ENCODE measurements around the gene LPP.

LPP gene

DNA sequence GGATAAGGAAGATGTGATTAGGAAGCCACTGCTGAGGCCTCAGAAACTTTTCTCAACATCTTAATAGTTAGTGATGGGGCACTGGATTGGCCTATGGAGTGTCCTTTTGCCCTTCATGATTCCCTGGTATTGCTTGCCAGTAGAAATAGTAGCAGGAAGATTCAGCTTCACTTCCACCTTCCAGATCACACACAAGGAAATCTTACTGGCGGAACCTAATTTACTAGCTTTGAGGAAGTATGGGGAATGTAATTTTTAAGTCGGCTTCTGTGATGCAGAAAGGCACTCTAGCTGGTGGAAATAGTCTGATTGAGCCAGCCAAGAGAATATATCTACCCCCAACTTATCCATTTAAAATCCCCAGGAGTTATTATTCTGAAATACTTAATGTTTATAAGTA lies 46.5 kb downstream of the LPP start:
- Histone ChIP-seq H3K27me3 (ENCODE audit: insufficient read depth, poor library complexity, severe bottlenecking) (no peaks in the 10 kb centered on the region), H3K9me3 (ENCODE audit: severe bottlenecking) (no peaks in the 10 kb centered on the region), H3K4me1 (ENCODE audit: insufficient read depth, poor library complexity, severe bottlenecking) (peaks cover 12% of the 10 kb centered on the region), H3K36me3 (ENCODE audit: low read depth) (no peaks in the 10 kb centered on the region), H3K27ac (ENCODE audit: poor library complexity, severe bottlenecking) (no peak overlapping the region), H3K4me3 (ENCODE audit: severe bottlenecking) (no peak overlapping the region)
- no peak for DNase-seq (ENCODE audit: low spot score)
- TF ChIP-seq, protein P1, sequence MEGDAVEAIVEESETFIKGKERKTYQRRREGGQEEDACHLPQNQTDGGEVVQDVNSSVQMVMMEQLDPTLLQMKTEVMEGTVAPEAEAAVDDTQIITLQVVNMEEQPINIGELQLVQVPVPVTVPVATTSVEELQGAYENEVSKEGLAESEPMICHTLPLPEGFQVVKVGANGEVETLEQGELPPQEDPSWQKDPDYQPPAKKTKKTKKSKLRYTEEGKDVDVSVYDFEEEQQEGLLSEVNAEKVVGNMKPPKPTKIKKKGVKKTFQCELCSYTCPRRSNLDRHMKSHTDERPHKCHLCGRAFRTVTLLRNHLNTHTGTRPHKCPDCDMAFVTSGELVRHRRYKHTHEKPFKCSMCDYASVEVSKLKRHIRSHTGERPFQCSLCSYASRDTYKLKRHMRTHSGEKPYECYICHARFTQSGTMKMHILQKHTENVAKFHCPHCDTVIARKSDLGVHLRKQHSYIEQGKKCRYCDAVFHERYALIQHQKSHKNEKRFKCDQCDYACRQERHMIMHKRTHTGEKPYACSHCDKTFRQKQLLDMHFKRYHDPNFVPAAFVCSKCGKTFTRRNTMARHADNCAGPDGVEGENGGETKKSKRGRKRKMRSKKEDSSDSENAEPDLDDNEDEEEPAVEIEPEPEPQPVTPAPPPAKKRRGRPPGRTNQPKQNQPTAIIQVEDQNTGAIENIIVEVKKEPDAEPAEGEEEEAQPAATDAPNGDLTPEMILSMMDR (IDR thresholded peaks at IDR 0.05; ENCODE audit: poor library complexity, severe bottlenecking), result no peak
- no peak for ATAC-seq (ENCODE audit: low read depth)

DNA sequence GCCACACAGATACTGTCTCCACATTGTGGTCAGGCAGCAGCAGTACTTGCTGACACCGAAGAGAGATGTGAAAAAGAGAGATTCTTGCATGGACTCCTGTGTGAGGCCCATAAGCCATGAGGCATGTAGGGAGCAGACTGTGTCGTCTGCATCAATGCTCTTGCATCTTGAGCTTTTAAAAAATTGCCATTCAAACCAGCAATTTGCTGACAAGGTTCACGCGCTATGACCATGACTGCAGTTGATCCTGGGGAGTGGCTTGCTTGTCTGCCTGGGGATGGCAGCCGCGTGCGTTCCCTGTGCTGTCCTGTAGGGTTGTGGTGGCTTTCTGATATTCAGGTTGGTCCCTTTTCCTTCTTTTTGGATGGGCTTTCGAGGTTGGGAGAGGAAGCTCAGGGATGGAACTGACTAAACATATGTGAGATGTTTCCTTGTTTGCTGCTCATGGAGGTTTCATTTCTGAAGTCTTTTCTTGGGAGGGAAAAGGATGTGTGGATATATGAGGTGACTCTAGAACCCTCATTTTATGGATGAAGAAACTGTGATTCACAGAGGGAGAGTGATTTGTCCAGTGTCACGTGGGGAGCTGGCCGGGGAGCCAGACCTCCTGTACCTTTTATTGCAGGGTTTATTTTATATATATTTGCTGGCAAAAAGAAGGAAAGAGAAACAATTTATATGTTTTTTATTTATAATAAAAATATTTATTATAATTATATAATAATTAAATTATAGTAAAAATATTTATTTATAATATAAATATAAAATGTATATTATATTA lies 48.6 kb downstream of the LPP start:
- ATAC-seq (ENCODE audit: low read depth), result no peak
- TF ChIP-seq, protein P1 (IDR thresholded peaks at IDR 0.05; ENCODE audit: poor library complexity, severe bottlenecking), result no peak

DNA sequence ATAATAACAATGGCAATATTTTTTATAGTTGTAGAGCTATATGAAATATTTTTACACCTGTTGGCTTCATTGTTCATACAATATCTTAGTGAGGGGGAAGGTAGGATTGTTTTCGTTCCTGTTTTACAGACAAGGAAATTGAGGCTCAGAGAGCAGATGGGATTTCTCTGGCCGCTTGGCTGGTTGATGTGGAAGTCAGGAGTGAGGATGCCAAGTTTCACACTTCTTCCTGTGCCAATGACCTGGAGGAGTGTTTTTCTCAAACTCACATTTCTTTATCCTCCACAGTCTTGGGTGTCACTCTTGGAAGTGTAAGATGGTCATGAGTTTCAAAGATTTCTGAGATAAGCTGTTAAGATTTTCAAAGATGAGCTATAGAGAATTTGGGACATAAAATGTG lies 50.6 kb downstream of the LPP start:
- TF ChIP-seq, protein P1 (IDR thresholded peaks at IDR 0.05; ENCODE audit: poor library complexity, severe bottlenecking), result no peak
- H3K4me1 ChIP-seq (ENCODE audit: insufficient read depth, poor library complexity, severe bottlenecking), result no peaks in the 10 kb centered on the region
- H3K9me3 ChIP-seq (ENCODE audit: severe bottlenecking), result no peaks in the 10 kb centered on the region
- DNase-seq (ENCODE audit: low spot score) (no peak), ATAC-seq (ENCODE audit: low read depth) (no peak)
- H3K27me3 ChIP-seq (ENCODE audit: insufficient read depth, poor library complexity, severe bottlenecking), result no peaks in the 10 kb centered on the region
- no peaks in the 10 kb centered on the region for H3K36me3 ChIP-seq (ENCODE audit: low read depth)
- H3K27ac ChIP-seq (ENCODE audit: poor library complexity, severe bottlenecking), result no peak overlapping the region
- H3K4me3 ChIP-seq (ENCODE audit: severe bottlenecking), result no peak overlapping the region

More for the DNA sequence above, 48.6 kb downstream of the LPP start:
- H3K27ac ChIP-seq (ENCODE audit: poor library complexity, severe bottlenecking), result no peak overlapping the region
- H3K27me3 ChIP-seq (ENCODE audit: insufficient read depth, poor library complexity, severe bottlenecking), result no peaks in the 10 kb centered on the region
- H3K4me1 ChIP-seq (ENCODE audit: insufficient read depth, poor library complexity, severe bottlenecking), result no peaks in the 10 kb centered on the region
- no peaks in the 10 kb centered on the region for H3K9me3 ChIP-seq (ENCODE audit: severe bottlenecking)
- DNase-seq (ENCODE audit: low spot score), result no peak
- H3K36me3 ChIP-seq (ENCODE audit: low read depth), result no peaks in the 10 kb centered on the region
- H3K4me3 ChIP-seq (ENCODE audit: severe bottlenecking), result no peak overlapping the region

DNA sequence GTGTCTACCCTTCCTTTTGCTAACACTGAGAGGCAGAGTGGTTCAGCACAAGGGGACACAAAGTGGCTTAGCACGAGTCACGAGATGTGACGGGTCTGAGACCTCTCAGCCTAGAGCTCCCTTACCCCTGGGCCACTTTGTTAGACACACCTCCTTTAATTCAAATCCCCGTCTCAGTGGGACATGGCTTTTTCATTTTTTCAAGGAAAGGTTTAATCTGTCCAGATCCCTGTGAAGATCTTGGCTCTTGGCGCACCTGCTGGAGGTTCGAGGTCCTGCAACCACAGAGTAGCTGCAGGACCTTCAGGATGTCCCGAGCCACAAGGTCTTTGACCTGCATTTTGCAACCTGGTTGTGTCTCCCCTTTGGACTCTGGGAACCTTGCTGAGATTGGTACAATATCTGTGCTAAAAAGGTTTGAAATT lies 52.0 kb downstream of the LPP start:
- Histone ChIP-seq H3K27ac (ENCODE audit: poor library complexity, severe bottlenecking) (no peak overlapping the region), H3K4me3 (ENCODE audit: severe bottlenecking) (no peak overlapping the region), H3K27me3 (ENCODE audit: insufficient read depth, poor library complexity, severe bottlenecking) (no peaks in the 10 kb centered on the region), H3K4me1 (ENCODE audit: insufficient read depth, poor library complexity, severe bottlenecking) (no peaks in the 10 kb centered on the region), H3K9me3 (ENCODE audit: severe bottlenecking) (no peaks in the 10 kb centered on the region), H3K36me3 (ENCODE audit: low read depth) (no peaks in the 10 kb centered on the region; the same call in 1 of the 2 replicates)
- ATAC-seq (ENCODE audit: low read depth) (no peak), DNase-seq (ENCODE audit: low spot score) (no peak)
- TF ChIP-seq, protein P1 (IDR thresholded peaks at IDR 0.05; ENCODE audit: poor library complexity, severe bottlenecking), result no peak

DNA sequence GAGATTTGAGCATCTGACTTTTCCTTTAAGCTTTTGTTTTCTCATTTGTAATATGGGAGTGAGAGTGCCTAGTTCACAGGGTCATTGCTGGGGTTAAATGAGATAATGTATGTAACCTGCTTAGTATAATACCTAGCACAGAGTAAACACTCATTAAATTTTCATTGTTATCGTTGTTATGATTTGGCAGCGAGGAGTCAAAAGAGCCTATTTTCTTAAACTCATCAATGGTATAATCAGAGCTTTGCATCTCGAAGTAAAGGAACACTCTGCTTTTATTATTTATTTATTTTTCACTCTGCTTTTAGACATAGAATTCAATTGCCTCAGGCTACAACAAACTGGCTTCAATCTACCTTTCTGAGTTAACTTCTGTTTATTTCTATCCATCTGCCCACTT lies 52.8 kb downstream of the LPP start:
- no peak for ATAC-seq (ENCODE audit: low read depth)
- DNase-seq (ENCODE audit: low spot score), result no peak
- H3K4me3 ChIP-seq (ENCODE audit: severe bottlenecking), result no peak overlapping the region
- H3K27me3 ChIP-seq (ENCODE audit: insufficient read depth, poor library complexity, severe bottlenecking), result no peaks in the 10 kb centered on the region
- no peaks in the 10 kb centered on the region for H3K4me1 ChIP-seq (ENCODE audit: insufficient read depth, poor library complexity, severe bottlenecking)
- no peaks in the 10 kb centered on the region; the same call in 1 of the 2 replicates for H3K36me3 ChIP-seq (ENCODE audit: low read depth)
- H3K9me3 ChIP-seq (ENCODE audit: severe bottlenecking), result no peaks in the 10 kb centered on the region
- H3K27ac ChIP-seq (ENCODE audit: poor library complexity, severe bottlenecking), result no peak overlapping the region
- TF ChIP-seq, protein P1 (IDR thresholded peaks at IDR 0.05; ENCODE audit: poor library complexity, severe bottlenecking), result no peak
